Right lobe of liver (tissue), 6 donors: ENCODE results near the gene RBCK1. TPM values are rescaled to one million over a fixed set of nuclear protein-coding genes. Genes with fewer than 3 reads are reported as not detected.

Source experiments
- ATAC-seq, 4 donors: fragments of 200-7000 bp; cut with Tn5 transposase; one replicate each; pipeline ENCODE4 v1.9.1; 2020; ENCODE audit warnings: mild to moderate bottlenecking in 4 of 4, moderate library complexity in 4 of 4
- DNase-seq, 3 donors: peaks; one replicate each; pipeline ENCODE4 v3.0.0-alpha.2; 2020
- H3K27ac ChIP-seq, 3 donors: fragments of 200-600 bp; one replicate each; pipeline ENCODE4 v1.8.0; 2022
- H3K27me3 ChIP-seq, 2 donors: fragments of 200-600 bp; one replicate each; pipeline ENCODE4 v1.8.0; 2022
- H3K36me3 ChIP-seq, 4 donors: fragments of 200-600 bp; sonication (generic) in 1 of 4; one replicate each; pipeline versions ENCODE4 v1.5.1 to v1.8.0; 2017 to 2022; ENCODE audit warnings: control low read depth in 1 of 4
- H3K4me1 ChIP-seq, 4 donors: fragments of 200-600 bp; sonication (generic) in 1 of 4; one replicate each; pipeline versions ENCODE4 v1.5.1 to v1.8.0; 2017 to 2022; ENCODE audit warnings: control low read depth in 1 of 4
- H3K4me3 ChIP-seq, 3 donors: fragments of 200-600 bp; one replicate each; pipeline ENCODE4 v1.8.0; 2022
- H3K9me3 ChIP-seq, 4 donors: fragments of 200-600 bp; sonication (generic) in 1 of 4; one replicate each; pipeline versions ENCODE4 v1.5.1 to v1.8.0; 2017 to 2022; ENCODE audit warnings: control low read depth in 1 of 4
- CTCF ChIP-seq, 4 donors: fragments of 200-600 bp in 3 of 4; fragments of 450-650 bp in 1 of 4; IDR thresholded peaks; one replicate each; pipeline versions ENCODE4 v1.5.1 to v1.8.0; 2016 to 2022; ENCODE audit warnings: antibody characterized with exemption in 4 of 4, mild to moderate bottlenecking in 2 of 4
- POLR2A ChIP-seq: fragments of 450-650 bp; IDR thresholded peaks from one replicate; pipeline ENCODE4 v1.6.1; 2017; ENCODE audit warnings: antibody characterized with exemption, mild to moderate bottlenecking
- WGBS: methylation state at CpG from one replicate; pipeline ENCODE4 v1.1.6; 2018; ENCODE audit warnings: low coverage, low lambda C conversion rate; ENCODE audit not compliant: insufficient coverage; ENCODE audit errors: missing lambda C conversion rate; 5-methylcytosine and 5-hydroxymethylcytosine counted together
- intact Hi-C, 2 donors: fragments of 100-400 bp; cut with DNase I; formaldehyde crosslinking; loops; one replicate each; pipeline versions ENCODE4 v1.11.2 to v1.14.1; 2022
- total RNA-seq, 6 experiments: library from RNA; depleted of rRNA in 2 of 6; stranded (reverse); fragments of >200 nt in 2 of 6; fragmentation: NEBNext Ultra II Directional in 3 of 6; extraction: Animal tissue kit (Norgen Biotek cat#: 25700) in 3 of 6; gene quantifications; one replicate each; pipeline versions ENCODE4 v1.1.0 to v1.2.4, GENCODE V29; 2016 to 2023
- donor health status: DM: no; HTN: yes; CAD: no.
- donor health status: DM: no; HTN: no; CAD: no.
- donor health status: DM: no; HTN: no; CAD: no.
- donor health status: DM: no; HTN: yes; CAD: no.
- donor health status: DM: no; HTN: yes; CAD: no.

Gene RBCK1
- total RNA-seq, 6 experiments from 2014 or later, result 63.1 to 113 (median 85.6) TPM

- TF ChIP-seq CTCF (IDR thresholded peaks at IDR 0.05) (no peak), POLR2A (no peak)
- Histone ChIP-seq H3K27ac (no peak overlapping the region), H3K36me3 (peaks cover 0 to 33% (median 12%) of the 10 kb centered on the region in 4 donors), H3K9me3 (no peaks in the 10 kb centered on the region), H3K4me3 (no peak overlapping the region), H3K4me1 (peaks cover 0 to 26% (median 8%) of the 10 kb centered on the region in 4 donors), H3K27me3 (no peaks in the 10 kb centered on the region)
- intact Hi-C loops, result no loop called here
- DNase-seq (peak in 2 of 3 donors; percentile 73 to 74), ATAC-seq (peak in 3 of 4 donors; percentile 2 to 30 (median 5))
- 70% methylated on average over 18 of the region's 49 CpGs for WGBS
Measured at GRCh38 chr20:420721-421574, 12.8 kb downstream of the RBCK1 start.

- peaks cover 0 to 33% (median 12%) of the 10 kb centered on the region in 4 donors for H3K36me3 ChIP-seq
- H3K9me3 ChIP-seq, result no peaks in the 10 kb centered on the region
- no peaks in the 10 kb centered on the region for H3K27me3 ChIP-seq
- ATAC-seq (no peak), DNase-seq (no peak)
- H3K4me3 ChIP-seq, result no peak overlapping the region
- H3K4me1 ChIP-seq, result peaks cover 0 to 19% (median 7%) of the 10 kb centered on the region in 4 donors
- 81% methylated on average over 5 of the region's 8 CpGs for WGBS
- intact Hi-C loops, result no loop called here
- TF ChIP-seq CTCF (IDR thresholded peaks at IDR 0.05) (no peak), POLR2A (no peak)
- H3K27ac ChIP-seq, result no peak overlapping the region
Measured at GRCh38 chr20:421685-422250, 13.7 kb downstream of the RBCK1 start.

GRCh38 chr20:426566-426965 is 18.5 kb downstream of the RBCK1 start:
- Histone ChIP-seq H3K36me3 (peaks cover 0 to 49% (median 13%) of the 10 kb centered on the region in 4 donors), H3K27ac (no peak overlapping the region), H3K4me1 (peaks cover 0 to 24% (median 10%) of the 10 kb centered on the region in 4 donors), H3K4me3 (no peak overlapping the region), H3K27me3 (no peaks in the 10 kb centered on the region), H3K9me3 (no peaks in the 10 kb centered on the region)
- no peak for TF ChIP-seq POLR2A
- no peak for TF ChIP-seq CTCF (IDR thresholded peaks at IDR 0.05)
- no peak for ATAC-seq
- WGBS, result 96% methylated on average over 2 of the region's 2 CpGs
- no peak for DNase-seq
- intact Hi-C loops, result no loop called here

- intact Hi-C loops, result no loop called here
- Histone ChIP-seq H3K27me3 (no peaks in the 10 kb centered on the region), H3K9me3 (no peaks in the 10 kb centered on the region), H3K4me1 (peaks cover 0 to 24% (median 10%) of the 10 kb centered on the region in 4 donors), H3K36me3 (peaks cover 0 to 45% (median 11%) of the 10 kb centered on the region in 4 donors), H3K27ac (no peak overlapping the region), H3K4me3 (no peak overlapping the region)
- no peak for ATAC-seq
- TF ChIP-seq CTCF (IDR thresholded peaks at IDR 0.05) (no peak), POLR2A (no peak)
- no peak for DNase-seq
- WGBS, result no CpG with 5 or more reads among the region's 4 CpGs
Measured at GRCh38 chr20:427401-427800, 19.3 kb downstream of the RBCK1 start.
